Loucy (cell line): ENCODE results near the gene RAP1GAP2.

ENCODE experiments used
- EZH2phosphoT487 ChIP-seq: fragments of 200-600 bp; IDR thresholded peaks from 2 replicates; pipeline ENCODE4 v1.6.1; 2018; ENCODE audit warnings: antibody characterized with exemption, mild to moderate bottlenecking, moderate library complexity, borderline replicate concordance
- TF ChIP-seq, protein P1 (sequence below): fragments of 200-600 bp; sonication (generic); conservative IDR thresholded peaks from 2 replicates; pipeline ENCODE4 v1.5.1; 2014; ENCODE audit warnings: mild to moderate bottlenecking, antibody characterized with exemption, low read length

DNA sequence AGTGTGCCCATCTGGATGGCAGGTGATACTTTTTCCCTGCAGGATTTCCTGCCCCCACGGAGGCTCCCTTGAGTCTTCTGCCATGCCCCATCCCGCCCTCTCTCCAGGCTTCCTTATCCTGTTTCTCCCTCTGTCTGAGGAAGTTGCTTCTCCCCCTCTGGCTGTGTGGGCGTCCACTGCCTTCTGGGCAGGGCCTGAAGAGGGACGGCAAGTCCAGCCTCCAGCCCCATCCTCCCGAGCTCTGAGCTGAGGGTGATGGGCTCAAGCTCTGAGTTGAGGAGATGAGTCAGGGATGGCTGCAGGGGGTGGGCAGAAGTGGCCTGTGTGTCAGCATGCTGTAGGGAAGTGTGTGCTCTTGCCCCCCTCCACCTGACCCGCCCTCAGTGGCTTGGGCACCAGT, 14.2 kb upstream of the RAP1GAP2 start:
- no peak for TF ChIP-seq EZH2phosphoT487
- TF ChIP-seq, protein P1, sequence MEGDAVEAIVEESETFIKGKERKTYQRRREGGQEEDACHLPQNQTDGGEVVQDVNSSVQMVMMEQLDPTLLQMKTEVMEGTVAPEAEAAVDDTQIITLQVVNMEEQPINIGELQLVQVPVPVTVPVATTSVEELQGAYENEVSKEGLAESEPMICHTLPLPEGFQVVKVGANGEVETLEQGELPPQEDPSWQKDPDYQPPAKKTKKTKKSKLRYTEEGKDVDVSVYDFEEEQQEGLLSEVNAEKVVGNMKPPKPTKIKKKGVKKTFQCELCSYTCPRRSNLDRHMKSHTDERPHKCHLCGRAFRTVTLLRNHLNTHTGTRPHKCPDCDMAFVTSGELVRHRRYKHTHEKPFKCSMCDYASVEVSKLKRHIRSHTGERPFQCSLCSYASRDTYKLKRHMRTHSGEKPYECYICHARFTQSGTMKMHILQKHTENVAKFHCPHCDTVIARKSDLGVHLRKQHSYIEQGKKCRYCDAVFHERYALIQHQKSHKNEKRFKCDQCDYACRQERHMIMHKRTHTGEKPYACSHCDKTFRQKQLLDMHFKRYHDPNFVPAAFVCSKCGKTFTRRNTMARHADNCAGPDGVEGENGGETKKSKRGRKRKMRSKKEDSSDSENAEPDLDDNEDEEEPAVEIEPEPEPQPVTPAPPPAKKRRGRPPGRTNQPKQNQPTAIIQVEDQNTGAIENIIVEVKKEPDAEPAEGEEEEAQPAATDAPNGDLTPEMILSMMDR, result no peak
